Colon (tissue), 2 donors: ENCODE measurements around the gene HTRA1.

ENCODE experiments used
- FAIRE-seq: peaks from 2 replicates; lab custom pipeline; 2012; peaks lifted over from hg19 to GRCh38; lab: Jason Lieb, UNC
- donor health status: control.
- donor health status: control.

HTRA1 gene

GRCh38 chr10:122461367-122461728 is at the start of gene HTRA1:
Gene HTRA1 (plus strand): TSS chr10:122461553. CDS start chr10:122461653, 100 bp downstream.
- FAIRE-seq = no peak

GRCh38 chr10:122413327-122413726 is 48.0 kb upstream of the HTRA1 start:
- FAIRE-seq = no peak

- FAIRE-seq = peak; percentile 14
Measured at GRCh38 chr10:122417667-122418066, 43.7 kb upstream of the HTRA1 start.

GRCh38 chr10:122419016-122419415 is 42.3 kb upstream of the HTRA1 start:
- FAIRE-seq = no peak

- FAIRE-seq = no peak
Measured at GRCh38 chr10:122419876-122420623, 41.3 kb upstream of the HTRA1 start.

GRCh38 chr10:122420624-122421007 is 40.7 kb upstream of the HTRA1 start:
- FAIRE-seq = no peak

- FAIRE-seq = no peak
Measured at GRCh38 chr10:122421054-122421625, 40.2 kb upstream of the HTRA1 start.

GRCh38 chr10:122421742-122422141 is 39.6 kb upstream of the HTRA1 start:
- FAIRE-seq = no peak

GRCh38 chr10:122422266-122422989 is 38.9 kb upstream of the HTRA1 start:
- no peak for FAIRE-seq

- FAIRE-seq = no peak
Measured at GRCh38 chr10:122424059-122424458, 37.3 kb upstream of the HTRA1 start.

- FAIRE-seq = no peak
Measured at GRCh38 chr10:122426829-122427228, 34.5 kb upstream of the HTRA1 start.

- FAIRE-seq = no peak
Measured at GRCh38 chr10:122427280-122427679, 34.1 kb upstream of the HTRA1 start.

- peak; percentile 87 for FAIRE-seq
Measured at GRCh38 chr10:122435212-122435827, 26.0 kb upstream of the HTRA1 start.

- FAIRE-seq = no peak
Measured at GRCh38 chr10:122441961-122442360, 19.4 kb upstream of the HTRA1 start.

- FAIRE-seq = no peak
Measured at GRCh38 chr10:122445469-122445868, 15.9 kb upstream of the HTRA1 start.

GRCh38 chr10:122445904-122446303 is 15.4 kb upstream of the HTRA1 start:
- no peak for FAIRE-seq

- no peak for FAIRE-seq
Measured at GRCh38 chr10:122446668-122447423, 14.5 kb upstream of the HTRA1 start.

GRCh38 chr10:122448600-122448999 is 12.8 kb upstream of the HTRA1 start:
- no peak for FAIRE-seq

GRCh38 chr10:122449153-122449552 is 12.2 kb upstream of the HTRA1 start:
- FAIRE-seq = no peak

GRCh38 chr10:122450353-122450990 is 10.9 kb upstream of the HTRA1 start:
- no peak for FAIRE-seq

GRCh38 chr10:122454071-122454470 is 7.3 kb upstream of the HTRA1 start:
- FAIRE-seq = no peak
